ENCODE measurements around the gene JUNB. TPM values are rescaled to one million over a fixed set of nuclear protein-coding genes. Genes with fewer than 3 reads are reported as not detected.

The JUNB gene
- total and polyA plus RNA-seq, 2 of the 13 experiments (the other 11 are each of a cell fraction or from before 2014, with no cell fraction given) = 7.7 to 8.2 TPM

DNA sequence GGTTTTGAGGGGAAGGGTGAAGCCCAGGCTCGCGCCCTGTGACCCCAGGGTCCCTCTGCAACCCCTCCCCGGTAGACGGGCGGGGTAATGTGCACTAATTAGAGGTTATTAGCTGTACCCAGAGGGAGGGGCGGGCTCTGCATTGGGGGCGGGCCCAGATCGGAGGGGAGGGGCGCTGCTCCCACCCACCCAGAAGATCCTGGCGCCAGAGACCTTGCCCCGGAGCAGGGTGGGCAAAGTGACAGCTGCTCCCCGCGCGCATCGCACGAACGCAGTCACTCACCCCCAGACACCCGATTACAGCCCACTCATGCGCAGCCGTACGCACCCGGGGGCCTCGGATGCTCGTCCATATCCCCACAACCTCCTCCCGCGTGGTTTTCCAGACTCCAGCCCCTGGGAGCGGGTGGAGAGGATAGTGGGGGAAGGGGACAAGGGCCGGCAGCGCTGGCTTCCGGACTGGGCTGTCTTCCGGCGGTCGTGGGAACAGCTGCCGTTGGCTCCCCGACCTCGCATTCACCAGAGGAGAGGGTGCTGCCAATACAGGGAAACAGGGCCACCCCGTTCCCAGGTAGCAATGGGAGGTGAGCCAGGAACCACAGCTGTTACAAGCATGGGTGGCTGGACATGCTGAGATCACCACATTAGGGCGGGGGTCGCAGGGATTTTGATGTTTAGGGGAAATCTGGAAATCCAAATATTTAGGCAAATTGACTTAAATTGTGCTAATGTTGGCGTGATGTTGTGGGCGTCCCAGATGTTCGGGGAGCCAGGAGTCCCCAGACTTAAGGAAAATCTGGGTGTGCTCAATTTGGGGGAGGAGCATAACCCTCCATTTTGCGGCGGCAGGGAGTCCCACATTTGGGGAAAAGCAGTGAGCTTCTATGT is 13.0 kb upstream of the JUNB start (continued):
- TF ChIP-seq, protein P1, sequence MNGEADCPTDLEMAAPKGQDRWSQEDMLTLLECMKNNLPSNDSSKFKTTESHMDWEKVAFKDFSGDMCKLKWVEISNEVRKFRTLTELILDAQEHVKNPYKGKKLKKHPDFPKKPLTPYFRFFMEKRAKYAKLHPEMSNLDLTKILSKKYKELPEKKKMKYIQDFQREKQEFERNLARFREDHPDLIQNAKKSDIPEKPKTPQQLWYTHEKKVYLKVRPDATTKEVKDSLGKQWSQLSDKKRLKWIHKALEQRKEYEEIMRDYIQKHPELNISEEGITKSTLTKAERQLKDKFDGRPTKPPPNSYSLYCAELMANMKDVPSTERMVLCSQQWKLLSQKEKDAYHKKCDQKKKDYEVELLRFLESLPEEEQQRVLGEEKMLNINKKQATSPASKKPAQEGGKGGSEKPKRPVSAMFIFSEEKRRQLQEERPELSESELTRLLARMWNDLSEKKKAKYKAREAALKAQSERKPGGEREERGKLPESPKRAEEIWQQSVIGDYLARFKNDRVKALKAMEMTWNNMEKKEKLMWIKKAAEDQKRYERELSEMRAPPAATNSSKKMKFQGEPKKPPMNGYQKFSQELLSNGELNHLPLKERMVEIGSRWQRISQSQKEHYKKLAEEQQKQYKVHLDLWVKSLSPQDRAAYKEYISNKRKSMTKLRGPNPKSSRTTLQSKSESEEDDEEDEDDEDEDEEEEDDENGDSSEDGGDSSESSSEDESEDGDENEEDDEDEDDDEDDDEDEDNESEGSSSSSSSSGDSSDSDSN (CRISPR knock-in tag; IDR thresholded peaks at IDR 0.05) = peak; percentile 43; the same call in 1 of the 2 replicates
- TF ChIP-seq MEF2D (CRISPR knock-in tag; IDR thresholded peaks at IDR 0.05) (no peak), ZGPAT (CRISPR knock-in tag; IDR thresholded peaks at IDR 0.05) (peak; percentile 12), ZHX1 (CRISPR knock-in tag; IDR thresholded peaks at IDR 0.05; ENCODE audit: low read depth) (no peak), FUBP1 (CRISPR knock-in tag; IDR thresholded peaks at IDR 0.05; ENCODE audit: borderline replicate concordance) (no peak), SKIL (CRISPR knock-in tag; IDR thresholded peaks at IDR 0.05; ENCODE audit: borderline replicate concordance) (no peak), ZNF784 (CRISPR knock-in tag; IDR thresholded peaks at IDR 0.05; ENCODE audit: borderline replicate concordance) (no peak), KLF12 (CRISPR knock-in tag; IDR thresholded peaks at IDR 0.05; ENCODE audit: borderline replicate concordance) (no peak), DR1 (CRISPR knock-in tag; IDR thresholded peaks at IDR 0.05) (no peak), HOMEZ (CRISPR knock-in tag; IDR thresholded peaks at IDR 0.05; ENCODE audit: low read depth) (no peak)
- TF ChIP-seq, protein P2, sequence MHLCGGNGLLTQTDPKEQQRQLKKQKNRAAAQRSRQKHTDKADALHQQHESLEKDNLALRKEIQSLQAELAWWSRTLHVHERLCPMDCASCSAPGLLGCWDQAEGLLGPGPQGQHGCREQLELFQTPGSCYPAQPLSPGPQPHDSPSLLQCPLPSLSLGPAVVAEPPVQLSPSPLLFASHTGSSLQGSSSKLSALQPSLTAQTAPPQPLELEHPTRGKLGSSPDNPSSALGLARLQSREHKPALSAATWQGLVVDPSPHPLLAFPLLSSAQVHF (CRISPR knock-in tag; IDR thresholded peaks at IDR 0.05) = no peak

Data from HepG2 (cell line).